Neural progenitor cell (in vitro differentiated cells): Measurements from ENCODE around the gene SPATA19. TPM values are rescaled to one million over a fixed set of nuclear protein-coding genes. Genes with fewer than 3 reads are reported as not detected.

Experiments used
- DNase-seq: peaks from one replicate; pipeline ENCODE4 v3.0.0-alpha.2; 2016; ENCODE audit warnings: low spot score
- H2AFZ ChIP-seq: fragments of 200-600 bp; sonication (generic); replicated peaks from 2 replicates; pipeline ENCODE4 v1.6.1; 2016; ENCODE audit warnings: antibody characterized with exemption
- H3F3A ChIP-seq: fragments of 200-600 bp; sonication (generic); 2 replicates; pipeline ENCODE4 v1.6.1; 2016; ENCODE audit warnings: antibody characterized with exemption, low read depth
- H3K27ac ChIP-seq: fragments of 200-600 bp; sonication (generic); 2 replicates; pipeline ENCODE4 v1.5.1; 2016; ENCODE audit warnings: mild to moderate bottlenecking
- H3K27me3 ChIP-seq: fragments of 200-600 bp; sonication (generic); 2 replicates; pipeline ENCODE4 v1.6.1; 2016; ENCODE audit warnings: mild to moderate bottlenecking, moderate library complexity
- H3K36me3 ChIP-seq: fragments of 200-600 bp; sonication (generic); 2 replicates; pipeline ENCODE4 v1.5.1; 2016
- H3K4me1 ChIP-seq: fragments of 200-600 bp; sonication (generic); 2 replicates; pipeline ENCODE4 v1.6.1; 2016; ENCODE audit warnings: mixed run types
- H3K4me2 ChIP-seq: fragments of 200-600 bp; sonication (generic); 2 replicates; pipeline ENCODE4 v1.6.1; 2016
- H3K4me3 ChIP-seq: fragments of 200-600 bp; sonication (generic); 2 replicates; pipeline ENCODE4 v1.5.1; 2016
- H3K79me2 ChIP-seq: fragments of 200-600 bp; sonication (generic); 2 replicates; pipeline ENCODE4 v1.6.1; 2016; ENCODE audit warnings: low read depth
- H3K9ac ChIP-seq: fragments of 200-600 bp; sonication (generic); 2 replicates; pipeline ENCODE4 v1.6.1; 2016
- H3K9me3 ChIP-seq: fragments of 200-600 bp; sonication (generic); 2 replicates; pipeline ENCODE4 v1.5.1; 2016; ENCODE audit warnings: low read depth
- H4K20me1 ChIP-seq: fragments of 200-600 bp; sonication (generic); 2 replicates; pipeline ENCODE4 v1.6.1; 2016; ENCODE audit warnings: low read depth
- H3K27ac Mint-ChIP-seq: 3 replicates; pipeline ENCODE4 v1.8.0; 2021; ENCODE audit warnings: mixed read lengths
- H3K27me3 Mint-ChIP-seq: 2 replicates; pipeline ENCODE4 v1.8.0; 2022; ENCODE audit warnings: low read depth, mild to moderate bottlenecking, inconsistent platforms, moderate library complexity, mixed read lengths; ENCODE audit not compliant: insufficient read depth
- H3K36me3 Mint-ChIP-seq: 3 replicates; pipeline ENCODE4 v1.8.0; 2021; ENCODE audit warnings: mixed read lengths
- H3K4me1 Mint-ChIP-seq: 3 replicates; pipeline ENCODE4 v1.8.0; 2021; ENCODE audit warnings: mixed read lengths
- H3K4me3 Mint-ChIP-seq: 3 replicates; pipeline ENCODE4 v1.8.0; 2021; ENCODE audit warnings: mild to moderate bottlenecking, moderate library complexity, mixed read lengths
- H3K9me3 Mint-ChIP-seq: 3 replicates; pipeline ENCODE4 v1.8.0; 2020; ENCODE audit warnings: mixed read lengths
- EZH2 ChIP-seq: fragments of 200-600 bp; sonication (generic); IDR thresholded peaks from 2 replicates; pipeline ENCODE4 v1.6.1; 2017; ENCODE audit warnings: antibody characterized with exemption, mild to moderate bottlenecking, moderate library complexity
- EZH2phosphoT487 ChIP-seq: fragments of 200-600 bp; sonication (generic); IDR thresholded peaks from 2 replicates; pipeline ENCODE4 v1.6.1; 2017; ENCODE audit warnings: antibody characterized with exemption
- total RNA-seq: library from RNA; depleted of rRNA; stranded (reverse); fragments of >200 nt; gene quantifications from 2 replicates; pipeline ENCODE4 v1.2.3, GENCODE V29; 2015; ENCODE audit warnings: low replicate concordance
- TF ChIP-seq, protein P1 (sequence below): fragments of 200-600 bp; sonication (generic); IDR thresholded peaks from 2 replicates; pipeline ENCODE4 v1.5.1; 2017; ENCODE audit warnings: antibody characterized with exemption, mild to moderate bottlenecking

The SPATA19 gene
- total RNA-seq, 1 donor from 2014 or later = not detected

DNA sequence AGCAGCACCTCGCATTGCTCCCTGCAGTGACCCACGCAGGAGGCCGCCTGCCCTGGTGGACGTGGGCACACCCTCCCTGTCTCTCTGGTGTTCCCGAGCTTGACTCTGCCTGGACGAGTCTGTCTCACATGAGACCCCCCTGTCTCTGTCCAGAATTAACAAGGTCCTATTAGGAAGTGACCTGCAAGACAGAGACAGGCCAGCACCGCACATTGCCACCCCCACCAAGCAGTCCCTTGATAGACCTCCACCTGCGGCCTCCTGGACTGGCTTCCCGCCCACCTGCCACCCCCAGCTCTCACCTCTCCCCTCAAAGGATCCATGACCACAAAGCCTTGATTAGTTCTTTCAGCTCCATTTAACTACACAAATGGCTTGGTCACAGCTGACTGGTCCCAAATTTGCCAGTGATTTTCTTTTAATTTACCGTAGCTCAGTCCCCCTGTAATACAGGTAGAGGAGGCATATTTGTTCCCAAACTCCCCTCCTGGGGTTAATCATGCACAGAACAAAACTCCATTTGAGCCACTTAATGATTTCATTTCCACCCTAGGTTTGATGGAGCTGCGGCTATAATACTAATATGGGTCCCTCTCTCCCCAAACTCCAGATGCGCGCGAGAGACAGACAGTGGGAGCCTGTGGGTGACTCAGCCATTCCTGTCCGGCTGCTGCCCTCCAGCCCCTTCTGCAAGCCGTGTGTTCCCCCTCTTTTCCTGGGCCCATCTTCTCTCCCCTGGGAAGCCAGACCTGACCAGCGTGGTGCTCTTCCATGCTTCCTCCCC is 11.2 kb downstream of the SPATA19 start:
- Histone ChIP-seq H3K27ac (no peak overlapping the region), H3K9me3 (no peaks in the 10 kb centered on the region), H3K4me1 (no peaks in the 10 kb centered on the region), H4K20me1 (no peaks in the 10 kb centered on the region), H2AFZ (no peak overlapping the region), H3K4me2 (no peak overlapping the region), H3K79me2 (no peaks in the 10 kb centered on the region), H3K4me3 (no peak overlapping the region), H3K27me3 (no peaks in the 10 kb centered on the region), H3F3A (no peaks in the 10 kb centered on the region), H3K36me3 (no peaks in the 10 kb centered on the region), H3K9ac (no peak overlapping the region)
- H3K27ac Mint-ChIP-seq = no peak overlapping the region
- H3K4me3 Mint-ChIP-seq = no peak overlapping the region
- H3K9me3 Mint-ChIP-seq = peaks cover 5% of the 10 kb centered on the region
- no peak for DNase-seq
- TF ChIP-seq EZH2 = no peak
- no peak for TF ChIP-seq EZH2phosphoT487
- TF ChIP-seq, protein P1, sequence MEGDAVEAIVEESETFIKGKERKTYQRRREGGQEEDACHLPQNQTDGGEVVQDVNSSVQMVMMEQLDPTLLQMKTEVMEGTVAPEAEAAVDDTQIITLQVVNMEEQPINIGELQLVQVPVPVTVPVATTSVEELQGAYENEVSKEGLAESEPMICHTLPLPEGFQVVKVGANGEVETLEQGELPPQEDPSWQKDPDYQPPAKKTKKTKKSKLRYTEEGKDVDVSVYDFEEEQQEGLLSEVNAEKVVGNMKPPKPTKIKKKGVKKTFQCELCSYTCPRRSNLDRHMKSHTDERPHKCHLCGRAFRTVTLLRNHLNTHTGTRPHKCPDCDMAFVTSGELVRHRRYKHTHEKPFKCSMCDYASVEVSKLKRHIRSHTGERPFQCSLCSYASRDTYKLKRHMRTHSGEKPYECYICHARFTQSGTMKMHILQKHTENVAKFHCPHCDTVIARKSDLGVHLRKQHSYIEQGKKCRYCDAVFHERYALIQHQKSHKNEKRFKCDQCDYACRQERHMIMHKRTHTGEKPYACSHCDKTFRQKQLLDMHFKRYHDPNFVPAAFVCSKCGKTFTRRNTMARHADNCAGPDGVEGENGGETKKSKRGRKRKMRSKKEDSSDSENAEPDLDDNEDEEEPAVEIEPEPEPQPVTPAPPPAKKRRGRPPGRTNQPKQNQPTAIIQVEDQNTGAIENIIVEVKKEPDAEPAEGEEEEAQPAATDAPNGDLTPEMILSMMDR = no peak
- H3K4me1 Mint-ChIP-seq = peaks cover 13% of the 10 kb centered on the region
- H3K36me3 Mint-ChIP-seq = no peaks in the 10 kb centered on the region
- peaks cover 16% of the 10 kb centered on the region for H3K27me3 Mint-ChIP-seq

DNA sequence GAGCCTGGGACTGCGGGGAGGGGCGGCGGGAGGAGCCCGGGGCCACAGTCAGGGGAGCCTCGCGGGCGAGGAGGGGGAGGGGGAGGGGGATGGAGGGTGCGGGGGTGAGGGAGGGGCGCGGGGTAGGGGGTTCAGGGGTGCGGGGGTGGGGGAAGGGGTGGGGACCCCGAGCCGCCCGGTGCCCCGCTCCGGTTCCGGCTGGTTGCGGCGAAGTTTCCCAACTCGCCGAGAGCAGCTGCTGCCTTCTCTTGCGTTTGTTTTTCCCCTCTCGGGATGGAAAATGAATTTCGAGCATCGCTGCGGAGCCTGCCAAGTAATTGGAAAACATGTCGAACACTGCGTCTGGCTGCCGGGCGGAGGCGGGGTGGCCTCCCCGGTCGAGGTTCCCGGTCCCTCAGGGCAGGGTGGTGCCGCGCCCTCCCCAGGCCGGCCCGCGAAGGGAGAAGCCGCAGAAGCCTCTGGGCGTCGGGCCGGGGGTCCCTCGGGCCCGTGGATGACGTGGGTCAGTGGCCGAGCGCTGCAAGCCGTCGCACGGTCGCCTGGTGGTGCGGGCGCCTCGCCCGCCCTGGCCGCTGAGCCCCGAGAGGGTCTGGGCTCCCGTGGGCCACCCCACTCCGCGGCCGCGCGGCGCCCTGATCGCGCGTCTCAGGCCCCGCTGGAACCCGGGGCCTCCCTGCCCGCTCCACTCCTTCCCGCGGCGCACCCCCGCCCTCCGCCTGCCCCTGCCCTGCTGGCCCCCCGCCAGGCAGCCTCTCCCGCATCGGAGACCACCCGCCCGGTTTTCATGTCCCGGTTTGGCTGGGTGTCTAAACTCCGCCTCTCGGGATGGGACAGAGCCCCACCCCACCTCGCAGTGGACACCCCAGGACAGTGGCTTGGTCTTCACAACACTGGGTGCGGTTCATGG is 12.1 kb downstream of the SPATA19 start:
- no peak overlapping the region for H3K27ac Mint-ChIP-seq
- no peak overlapping the region for H2AFZ ChIP-seq
- H3K4me1 ChIP-seq = no peaks in the 10 kb centered on the region
- TF ChIP-seq EZH2phosphoT487 (no peak), EZH2 (no peak)
- TF ChIP-seq, protein P1 = no peak
- no peaks in the 10 kb centered on the region for H3F3A ChIP-seq
- H3K36me3 Mint-ChIP-seq = no peaks in the 10 kb centered on the region
- H3K4me3 Mint-ChIP-seq = no peak overlapping the region
- H3K4me1 Mint-ChIP-seq = peaks cover 13% of the 10 kb centered on the region
- no peaks in the 10 kb centered on the region for H3K9me3 ChIP-seq
- H3K27me3 ChIP-seq = no peaks in the 10 kb centered on the region
- DNase-seq = no peak
- no peak overlapping the region for H3K4me3 ChIP-seq
- peaks cover 5% of the 10 kb centered on the region for H3K9me3 Mint-ChIP-seq
- no peaks in the 10 kb centered on the region for H3K36me3 ChIP-seq
- H3K27me3 Mint-ChIP-seq = peaks cover 16% of the 10 kb centered on the region
- no peak overlapping the region for H3K27ac ChIP-seq
- no peaks in the 10 kb centered on the region for H3K79me2 ChIP-seq
- no peaks in the 10 kb centered on the region for H4K20me1 ChIP-seq
- H3K4me2 ChIP-seq = no peak overlapping the region
- no peak overlapping the region for H3K9ac ChIP-seq

- H3K36me3 Mint-ChIP-seq = no peaks in the 10 kb centered on the region
- Histone ChIP-seq H3K27me3 (no peaks in the 10 kb centered on the region), H3K9ac (no peak overlapping the region), H3K79me2 (no peaks in the 10 kb centered on the region), H3K4me3 (no peak overlapping the region), H3K36me3 (no peaks in the 10 kb centered on the region), H3K4me1 (no peaks in the 10 kb centered on the region), H3K4me2 (no peak overlapping the region), H3F3A (no peaks in the 10 kb centered on the region), H3K9me3 (no peaks in the 10 kb centered on the region), H2AFZ (no peak overlapping the region), H3K27ac (no peak overlapping the region), H4K20me1 (no peaks in the 10 kb centered on the region)
- peaks cover 16% of the 10 kb centered on the region for H3K27me3 Mint-ChIP-seq
- no peak overlapping the region for H3K4me3 Mint-ChIP-seq
- peaks cover 13% of the 10 kb centered on the region for H3K4me1 Mint-ChIP-seq
- DNase-seq = no peak
- TF ChIP-seq EZH2 (no peak), EZH2phosphoT487 (no peak)
- TF ChIP-seq, protein P1 = no peak
- no peak overlapping the region for H3K27ac Mint-ChIP-seq
- peaks cover 5% of the 10 kb centered on the region for H3K9me3 Mint-ChIP-seq
These were observed 13.0 kb downstream of the SPATA19 start for GRCh38 chr11:133832096-133832990.
